A549 (cell line): ENCODE data around the gene RPL37. TPM values are rescaled to one million over a fixed set of nuclear protein-coding genes. Genes with fewer than 3 reads are reported as not detected.
A peak's percentile ranks its signal among the peaks of the same experiment; 100 is the strongest.

Experiments
- ATAC-seq, 2 experiments: fragments of 200-7000 bp in 1 of 2; fragments of >200 bp in 1 of 2; cut with Nextera tagmentation in 1 of 2; cut with Tn5 transposase in 1 of 2; 3 replicates each; pipeline versions ENCODE4 v1.8.0 to v1.9.1; 2018 to 2020; ENCODE audit warnings: mild to moderate bottlenecking in 1 of 2, moderate library complexity in 1 of 2
- CTCF ChIA-PET: fragments of 300-600 bp; sonication (Branson Sonifier 250); formaldehyde crosslinking; extraction: SDS; loops from one replicate; lab custom pipeline; 2021; ENCODE audit warnings: antibody characterized with exemption, inconsistent platforms; lab: Yijun Ruan, JAX
- POLR2A ChIA-PET: fragments of 350-600 bp; formaldehyde crosslinking; extraction: SDS; loops from one replicate; lab custom pipeline; 2021; ENCODE audit warnings: antibody characterized with exemption, inconsistent platforms; lab: Yijun Ruan, JAX
- DNase-seq, 2 experiments: peaks; one replicate each; pipeline versions ENCODE4 v3.0.0 to v3.0.0-alpha.2; 2011 to 2016; ENCODE audit warnings: low read depth in 1 of 2, low spot score in 1 of 2
- FAIRE-seq: peaks from 2 replicates; lab custom pipeline; 2011; peaks lifted over from hg19 to GRCh38; lab: Jason Lieb, UNC
- H3K27ac ChIP-seq, 2 experiments: fragments of >200 bp; sonication (Bioruptor Twin); formaldehyde crosslinking; 3 replicates each; pipeline ENCODE4 v1.5.1; 2016 to 2017
- H3K4me1 ChIP-seq: fragments of >200 bp; sonication (Bioruptor Twin); formaldehyde crosslinking; 3 replicates; pipeline ENCODE4 v1.6.1; 2016
- H3K4me2 ChIP-seq: fragments of >200 bp; sonication (Bioruptor Twin); formaldehyde crosslinking; 3 replicates; pipeline ENCODE4 v1.6.1; 2016
- H3K4me3 ChIP-seq: fragments of >200 bp; sonication (Bioruptor Twin); formaldehyde crosslinking; 3 replicates; pipeline ENCODE4 v1.5.1; 2016
- H3K9me3 ChIP-seq: fragments of >200 bp; sonication (Bioruptor Twin); formaldehyde crosslinking; 3 replicates; pipeline ENCODE4 v1.6.1; 2016
- BHLHE40 ChIP-seq: IDR thresholded peaks from 2 replicates; pipeline ENCODE4 v1.6.1; 2012; ENCODE audit warnings: low read depth, low read length, inconsistent platforms
- CBX8 ChIP-seq: fragments of 200-600 bp; sonication (generic); IDR thresholded peaks from 2 replicates; pipeline ENCODE4 v1.6.1; 2016
- CHD4 ChIP-seq: fragments of 200-600 bp; sonication (generic); IDR thresholded peaks from 2 replicates; pipeline ENCODE4 v1.6.1; 2016; ENCODE audit warnings: antibody characterized with exemption, mild to moderate bottlenecking, borderline replicate concordance
- EHMT2 ChIP-seq: fragments of 200-600 bp; sonication (generic); IDR thresholded peaks from 2 replicates; pipeline ENCODE4 v1.6.1; 2016; ENCODE audit warnings: antibody characterized with exemption, low read depth, mild to moderate bottlenecking, moderate library complexity
- ESRRA ChIP-seq: fragments of 150-350 bp; IDR thresholded peaks from 2 replicates; pipeline ENCODE4 v1.6.1; 2014; ENCODE audit warnings: mild to moderate bottlenecking, low read length, borderline replicate concordance
- FOSB ChIP-seq: fragments of 250-450 bp; sonication (Bioruptor Pico); IDR thresholded peaks from 2 replicates; pipeline ENCODE4 v1.5.0; 2020; ENCODE audit warnings: mild to moderate bottlenecking, moderate library complexity
- FOSL2 ChIP-seq, 2 experiments: fragments of 450-650 bp in 1 of 2; fragments of >200 bp in 1 of 2; sonication (Bioruptor Twin) in 1 of 2; formaldehyde crosslinking; IDR thresholded peaks; 2 replicates each; pipeline versions ENCODE4 v1.5.0 to v1.6.1; 2016 to 2020; ENCODE audit warnings: mild to moderate bottlenecking in 1 of 2, moderate library complexity in 1 of 2
- GATA3 ChIP-seq: IDR thresholded peaks from 2 replicates; pipeline ENCODE4 v1.6.1; 2012; ENCODE audit warnings: borderline replicate concordance
- HMGXB4 ChIP-seq: fragments of 250-450 bp; sonication (Bioruptor Pico); IDR thresholded peaks from 2 replicates; pipeline ENCODE4 v1.5.0; 2021; ENCODE audit warnings: mild to moderate bottlenecking, moderate library complexity, borderline replicate concordance
- KDM5A ChIP-seq: fragments of 200-600 bp; sonication (generic); IDR thresholded peaks from 2 replicates; pipeline ENCODE4 v1.6.1; 2016; ENCODE audit warnings: antibody characterized with exemption, mild to moderate bottlenecking
- MAFK ChIP-seq: fragments of 450-650 bp; IDR thresholded peaks from 2 replicates; pipeline ENCODE4 v1.6.1; 2014; ENCODE audit not compliant: partially characterized antibody
- MYC ChIP-seq: IDR thresholded peaks from 2 replicates; pipeline ENCODE4 v1.6.1; 2012; ENCODE audit warnings: mild to moderate bottlenecking, inconsistent platforms, low read length, improper control_type of control experiment, borderline replicate concordance
- NPAS2 ChIP-seq: fragments of 250-450 bp; sonication (Bioruptor Pico); IDR thresholded peaks from 2 replicates; pipeline ENCODE4 v1.8.0; 2022; ENCODE audit warnings: mild to moderate bottlenecking, moderate library complexity, borderline replicate concordance
- PHF8 ChIP-seq: fragments of 200-600 bp; sonication (generic); IDR thresholded peaks from 2 replicates; pipeline ENCODE4 v1.6.1; 2016; ENCODE audit warnings: low read depth, mild to moderate bottlenecking, antibody characterized with exemption, moderate library complexity, borderline replicate concordance
- RFX5 ChIP-seq: fragments of 450-650 bp; IDR thresholded peaks from 2 replicates; pipeline ENCODE4 v1.7.1; 2014; ENCODE audit warnings: antibody characterized with exemption, mild to moderate bottlenecking, moderate library complexity
- TFCP2L1 ChIP-seq: fragments of 250-450 bp; sonication (Bioruptor Pico); IDR thresholded peaks from 2 replicates; pipeline ENCODE4 v1.5.0; 2021; ENCODE audit warnings: mild to moderate bottlenecking
- TP53 ChIP-seq: fragments of 250-450 bp; sonication (Bioruptor Pico); IDR thresholded peaks from 2 replicates; pipeline ENCODE4 v1.5.0; 2021; ENCODE audit warnings: mild to moderate bottlenecking, moderate library complexity
- ZFP36 ChIP-seq: fragments of 450-650 bp; IDR thresholded peaks from 2 replicates; pipeline ENCODE4 v1.6.1; 2014; ENCODE audit warnings: borderline replicate concordance; ENCODE audit not compliant: partially characterized antibody
- ZSCAN20 ChIP-seq: fragments of 250-450 bp; sonication (Bioruptor Pico); IDR thresholded peaks from 2 replicates; pipeline ENCODE4 v1.8.0; 2022; ENCODE audit warnings: mild to moderate bottlenecking, moderate library complexity
- WGBS: methylation state at CpG from one replicate; pipeline ENCODE4 v1.1.6; 2017; ENCODE audit errors: missing lambda C conversion rate; 5-methylcytosine and 5-hydroxymethylcytosine counted together
- polyA plus RNA-seq, 4 experiments: library from polyadenylated mRNA; depleted of rRNA in 3 of 4; stranded (reverse); fragments of >200 nt; fragmentation: RNase III in 1 of 4; extraction: RNeasy Plus Mini Kit Qiagen cat#74134 plus additional on column Dnase treatment in 1 of 4; gene quantifications; 2 replicates in 3 of 4; 3 replicates in 1 of 4; pipeline ENCODE4 v1.2.3, GENCODE V29; 2011 to 2017

The RPL37 gene
- polyA plus RNA-seq, 2 of the 4 experiments (the other 2 are of a cell fraction), result 2,762 to 4,402 TPM

GRCh38 chr5:40846371-40846770, 11.3 kb upstream of the RPL37 start:
- no peak for TF ChIP-seq EHMT2
- no peak for TF ChIP-seq FOSB (CRISPR knock-in tag)
- TF ChIP-seq CBX8, result no peak
- no peak for TF ChIP-seq RFX5
- no peak for TF ChIP-seq CHD4
- TF ChIP-seq, all 56 proteins: peak for 0
- no peak for FAIRE-seq
- Histone ChIP-seq H3K27ac (no peak overlapping the region), H3K4me2 (no peak overlapping the region), H3K4me3 (no peak overlapping the region), H3K9me3 (no peaks in the 10 kb centered on the region), H3K4me1 (peaks cover 12% of the 10 kb centered on the region; the same call in 1 of the 3 replicates)
- POLR2A ChIA-PET, result no interaction called here
- no peak for ATAC-seq
- CTCF ChIA-PET, result interaction anchor here (0.6 kb wide), 1 partner anchor 12 kb away, joined by 3 read pairs; no protein-coding TSS in a partner anchor
- WGBS, result 84% methylated on average over 2 of the region's 2 CpGs
- DNase-seq, result no peak

- CTCF ChIA-PET, result interaction anchor here (1.8 kb wide), 1 partner anchor 34 kb away, joined by 4 read pairs; no protein-coding TSS in a partner anchor
- POLR2A ChIA-PET, result no interaction called here
Measured at GRCh38 chr5:40844565-40844964, 9.5 kb upstream of the RPL37 start.

GRCh38 chr5:40842351-40842750, 7.3 kb upstream of the RPL37 start:
- FAIRE-seq (no peak), ATAC-seq (peak in 1 of 2 experiments; percentile 38; a peak in 2 of 6 replicates), DNase-seq (peak in 1 of 2 experiments; percentile 31)
- Histone ChIP-seq H3K4me1 (peaks cover 19% of the 10 kb centered on the region), H3K4me3 (peak overlapping the region; percentile 51), H3K27ac (peak overlapping the region; percentile 9 to 87; a peak in 2 of 6 replicates), H3K9me3 (no peaks in the 10 kb centered on the region), H3K4me2 (peak overlapping the region; percentile 95)
- no peak for TF ChIP-seq FOSL2 (IDR thresholded peaks at IDR 0.05)
- peak; percentile 24; the same call in 1 of the 2 replicates for TF ChIP-seq FOSL2 (CRISPR knock-in tag; IDR thresholded peaks at IDR 0.05)
- no peak for TF ChIP-seq MYC
- ChIA-PET POLR2A (no interaction called here), CTCF (interaction anchor here (1.1 to 1.5 kb wide), 2 partner anchors 12 to 68 kb away, joined by 3 to 4 read pairs; no protein-coding TSS in a partner anchor)
- 8% methylated on average over 2 of the region's 2 CpGs for WGBS

More at GRCh38 chr5:40844565-40844964, 9.5 kb upstream of the RPL37 start:
- no peak overlapping the region for H3K27ac ChIP-seq
- WGBS, result 97% methylated on average over 4 of the region's 4 CpGs
- ATAC-seq (no peak), DNase-seq (no peak), FAIRE-seq (no peak)
- TF ChIP-seq NPAS2 (no peak), MYC (no peak)
- peaks cover 19% of the 10 kb centered on the region for H3K4me1 ChIP-seq
- H3K4me2 ChIP-seq, result no peak overlapping the region
- H3K9me3 ChIP-seq, result no peaks in the 10 kb centered on the region
- no peak overlapping the region for H3K4me3 ChIP-seq

GRCh38 chr5:40841068-40841805, 6.2 kb upstream of the RPL37 start, which contains the start of gene CARD6:
Gene CARD6, plus strand, starts transcription at chr5:40841367. Its CDS starts 16 bp downstream, at chr5:40841383.
- ATAC-seq, result peak; percentile 77 to 83; a peak in 5 of 6 replicates
- peak within 1 kb of the TSS; percentile 87 for H3K27ac ChIP-seq
- POLR2A ChIA-PET, result interaction anchor here (1.3 kb wide), 1 partner anchor 43 kb away, joined by 3 read pairs; the partner anchor contains the start of gene PRKAA1
- DNase-seq, result peak; percentile 46 to 62
- CTCF ChIA-PET, result interaction anchor here (0.6 to 1.5 kb wide), 4 partner anchors 13 to 1337 kb away, joined by 3 to 4 read pairs (median 4); no protein-coding TSS in a partner anchor
- FAIRE-seq, result peak; percentile 82
- TF ChIP-seq TFCP2L1 (no peak), ZSCAN20 (CRISPR knock-in tag) (no peak), MYC (no peak), KDM5A (no peak), PHF8 (no peak), HMGXB4 (CRISPR knock-in tag) (no peak), ZFP36 (peak; percentile 76), ESRRA (no peak), TP53 (CRISPR knock-in tag) (no peak), EHMT2 (no peak), FOSL2 (IDR thresholded peaks at IDR 0.05) (no peak), FOSL2 (CRISPR knock-in tag; IDR thresholded peaks at IDR 0.05) (0 out of 2 replicates have a peak, but pooled peaks have one; percentile 27), GATA3 (no peak), MAFK (peak; percentile 89), FOSB (CRISPR knock-in tag) (no peak), BHLHE40 (no peak)
- TF ChIP-seq, all 56 proteins: peak for 3
- Histone ChIP-seq H3K4me1 (peaks cover 19% of the 10 kb centered on the region), H3K9me3 (no peaks in the 10 kb centered on the region), H3K4me3 (peak within 1 kb of the TSS; percentile 51), H3K4me2 (peak within 1 kb of the TSS; percentile 95)
- 3% methylated on average over 9 of the region's 9 CpGs for WGBS
